Mesenchymal stem cell (in vitro differentiated cells and primary cell): ENCODE results near the gene RNF13.

Source experiments
- DNase-seq: peaks from one replicate; pipeline ENCODE4 v3.0.0-alpha.2; 2013
- H2AFZ ChIP-seq: one replicate; pipeline ENCODE4 v1.6.1; 2013; ENCODE audit warnings: low read depth, mild to moderate bottlenecking, control low read depth, inconsistent platforms, low read length, moderate library complexity
- H2AK5ac ChIP-seq: 2 replicates; pipeline ENCODE4 v1.6.1; 2013; ENCODE audit warnings: low read length, moderate library complexity, mild to moderate bottlenecking, inconsistent platforms; ENCODE audit not compliant: severe bottlenecking
- H2BK120ac ChIP-seq: one replicate; pipeline ENCODE4 v1.6.1; 2013; ENCODE audit warnings: low read depth, mild to moderate bottlenecking, inconsistent platforms, low read length, moderate library complexity
- H2BK12ac ChIP-seq, 2 experiments: one replicate each; pipeline ENCODE4 v1.6.1; 2013; ENCODE audit warnings: inconsistent platforms in 2 of 2, low read length in 2 of 2, mild to moderate bottlenecking in 2 of 2, moderate library complexity in 2 of 2, control low read depth in 1 of 2
- H2BK15ac ChIP-seq: one replicate; pipeline ENCODE4 v1.6.1; 2013; ENCODE audit warnings: mild to moderate bottlenecking, low read depth, inconsistent platforms; ENCODE audit not compliant: poor library complexity, severe bottlenecking
- H2BK5ac ChIP-seq: 2 replicates; pipeline ENCODE4 v1.6.1; 2013; ENCODE audit warnings: low read depth, mild to moderate bottlenecking, low read length, control low read depth, inconsistent platforms; ENCODE audit not compliant: poor library complexity, severe bottlenecking
- H3K14ac ChIP-seq, 2 experiments: one replicate each; pipeline ENCODE4 v1.6.1; 2013; ENCODE audit warnings: inconsistent platforms in 2 of 2, low read length in 2 of 2, control low read depth in 1 of 2, mild to moderate bottlenecking in 1 of 2, moderate library complexity in 1 of 2
- H3K18ac ChIP-seq, 2 experiments: one replicate each; pipeline ENCODE4 v1.6.1; 2013; ENCODE audit warnings: inconsistent platforms in 2 of 2, low read length in 2 of 2, control low read depth in 1 of 2, low read depth in 1 of 2, mild to moderate bottlenecking in 1 of 2
- H3K23ac ChIP-seq, 2 experiments: one replicate each; pipeline ENCODE4 v1.6.1; 2013; ENCODE audit warnings: inconsistent platforms in 2 of 2, low read length in 2 of 2, mild to moderate bottlenecking in 2 of 2, moderate library complexity in 2 of 2, control low read depth in 1 of 2
- H3K27ac ChIP-seq: 2 replicates; pipeline ENCODE4 v1.5.1; 2013; ENCODE audit warnings: mild to moderate bottlenecking, moderate library complexity, low read length, control low read depth, inconsistent platforms; ENCODE audit not compliant: poor library complexity, severe bottlenecking
- H3K27me3 ChIP-seq, 2 experiments: 2 replicates each; pipeline versions ENCODE4 v1.6.1 to v1.7.0; 2013; ENCODE audit warnings: low read length in 2 of 2, mild to moderate bottlenecking in 2 of 2, moderate library complexity in 2 of 2, control low read depth in 1 of 2, inconsistent platforms in 1 of 2; ENCODE audit not compliant: control insufficient read depth in 1 of 2, insufficient read depth in 1 of 2
- H3K36me3 ChIP-seq, 2 experiments: 2 replicates each; pipeline versions ENCODE4 v1.6.1 to v1.7.0; 2013; ENCODE audit warnings: low read length in 2 of 2, control low read depth in 1 of 2, inconsistent platforms in 1 of 2, low read depth in 1 of 2, mild to moderate bottlenecking in 1 of 2; ENCODE audit not compliant: insufficient read depth in 2 of 2, control insufficient read depth in 1 of 2
- H3K4ac ChIP-seq, 2 experiments: one replicate each; pipeline ENCODE4 v1.6.1; 2013; ENCODE audit warnings: inconsistent platforms in 2 of 2, low read length in 2 of 2, mild to moderate bottlenecking in 2 of 2, moderate library complexity in 2 of 2, control low read depth in 1 of 2, low read depth in 1 of 2
- H3K4me1 ChIP-seq: 2 replicates; pipeline ENCODE4 v1.6.1; 2013; ENCODE audit warnings: low read depth, low read length, control low read depth; ENCODE audit not compliant: control insufficient read depth, insufficient read depth
- H3K4me2 ChIP-seq: 2 replicates; pipeline ENCODE4 v1.6.1; 2013; ENCODE audit warnings: low read length, mild to moderate bottlenecking, inconsistent platforms; ENCODE audit not compliant: poor library complexity, severe bottlenecking
- H3K4me3 ChIP-seq, 2 experiments: 2 replicates each; pipeline versions ENCODE4 v1.5.1 to v1.7.0; 2013; ENCODE audit warnings: low read length in 2 of 2, mild to moderate bottlenecking in 2 of 2, control low read depth in 1 of 2, low read depth in 1 of 2; ENCODE audit not compliant: insufficient read depth in 1 of 2
- H3K79me1 ChIP-seq: replicated peaks from 2 replicates; pipeline ENCODE4 v1.6.1; 2013; ENCODE audit warnings: mild to moderate bottlenecking, control low read depth, low read length, inconsistent platforms; ENCODE audit not compliant: poor library complexity, severe bottlenecking
- H3K9ac ChIP-seq: 2 replicates; pipeline ENCODE4 v1.7.0; 2013; ENCODE audit warnings: mild to moderate bottlenecking, low read length, moderate library complexity
- H3K9me3 ChIP-seq: 2 replicates; pipeline ENCODE4 v1.7.0; 2013; ENCODE audit warnings: mild to moderate bottlenecking, low read length; ENCODE audit not compliant: control insufficient read depth
- H4K8ac ChIP-seq: one replicate; pipeline ENCODE4 v1.6.1; 2013; ENCODE audit warnings: inconsistent platforms, mild to moderate bottlenecking, low read length, moderate library complexity
- H4K91ac ChIP-seq: one replicate; pipeline ENCODE4 v1.6.1; 2013; ENCODE audit warnings: mild to moderate bottlenecking, low read length, inconsistent platforms
- WGBS: methylation state at CpG from one replicate; pipeline ENCODE4 v1.1.7; 2013; ENCODE audit warnings: mixed read lengths; 5-methylcytosine and 5-hydroxymethylcytosine counted together

Gene RNF13

GRCh38 chr3:149819432-149819831 is 6.4 kb downstream of the RNF13 start:
- no peak for DNase-seq
- no peak overlapping the region for H3K14ac ChIP-seq
- H2AK5ac ChIP-seq = no peak overlapping the region

GRCh38 chr3:149820183-149820582 is 7.2 kb downstream of the RNF13 start:
- no peak overlapping the region for H2AK5ac ChIP-seq
- H3K14ac ChIP-seq = no peak overlapping the region
- no peak overlapping the region for H3K9ac ChIP-seq
- peaks cover 3% of the 10 kb centered on the region for H3K9me3 ChIP-seq
- no peak overlapping the region for H3K27ac ChIP-seq
- H3K23ac ChIP-seq = no peak overlapping the region
- H2BK12ac ChIP-seq = no peak overlapping the region
- no peak overlapping the region for H2BK15ac ChIP-seq
- no peak overlapping the region for H2AFZ ChIP-seq
- peaks cover 4% of the 10 kb centered on the region for H3K79me1 ChIP-seq
- no peak overlapping the region for H4K91ac ChIP-seq
- peaks cover 1% of the 10 kb centered on the region for H3K4me1 ChIP-seq
- H2BK5ac ChIP-seq = no peak overlapping the region
- no peak overlapping the region for H3K4me2 ChIP-seq
- DNase-seq = no peak
- no peak overlapping the region for H3K18ac ChIP-seq
- H3K4me3 ChIP-seq = no peak overlapping the region
- no peak overlapping the region for H2BK120ac ChIP-seq
- no peaks in the 10 kb centered on the region for H3K27me3 ChIP-seq
- H3K4ac ChIP-seq = no peak overlapping the region
- no peaks in the 10 kb centered on the region for H3K36me3 ChIP-seq
- no peak overlapping the region for H4K8ac ChIP-seq
- 61% methylated on average over 3 of the region's 4 CpGs for WGBS

More at GRCh38 chr3:149819432-149819831, 6.4 kb downstream of the RNF13 start:
- H2AFZ ChIP-seq = no peak overlapping the region
- H2BK12ac ChIP-seq = no peak overlapping the region
- H3K9ac ChIP-seq = no peak overlapping the region
- H2BK5ac ChIP-seq = no peak overlapping the region
- H3K27me3 ChIP-seq = no peaks in the 10 kb centered on the region
- no peak overlapping the region for H3K4me3 ChIP-seq
- no peak overlapping the region for H4K91ac ChIP-seq
- no peak overlapping the region for H2BK120ac ChIP-seq
- H2BK15ac ChIP-seq = no peak overlapping the region
- H3K9me3 ChIP-seq = peaks cover 3% of the 10 kb centered on the region
- no peak overlapping the region for H3K4ac ChIP-seq
- H4K8ac ChIP-seq = no peak overlapping the region
- no peak overlapping the region for H3K27ac ChIP-seq
- no peak overlapping the region for H3K18ac ChIP-seq
- WGBS = 80% methylated on average over 1 of the region's 1 CpG
- peaks cover 1% of the 10 kb centered on the region for H3K4me1 ChIP-seq
- H3K4me2 ChIP-seq = no peak overlapping the region
- H3K23ac ChIP-seq = no peak overlapping the region
- peaks cover 2% of the 10 kb centered on the region for H3K79me1 ChIP-seq
- H3K36me3 ChIP-seq = no peaks in the 10 kb centered on the region

DNA sequence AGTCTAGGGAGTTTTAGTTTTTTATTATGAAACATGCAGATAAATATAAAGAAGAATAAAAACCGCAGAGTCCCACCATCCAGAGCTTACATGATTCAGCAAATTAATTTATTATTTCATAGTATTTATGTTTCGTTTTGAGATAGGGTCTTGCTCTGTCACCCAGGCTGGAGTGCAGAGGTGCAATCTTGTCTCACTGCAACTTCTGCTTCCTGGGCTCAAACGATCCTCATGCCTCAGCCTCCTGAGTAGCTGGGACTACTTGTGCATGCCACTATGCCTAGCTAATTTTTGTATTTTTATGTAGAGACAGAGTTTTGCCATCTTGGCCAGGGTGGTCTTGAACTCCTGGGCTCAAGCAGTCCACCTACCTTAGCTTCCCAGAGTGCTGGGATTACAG is 13.6 kb downstream of the RNF13 start:
- DNase-seq = no peak
- no peak overlapping the region for H3K4me2 ChIP-seq
- no peak overlapping the region for H3K23ac ChIP-seq
- H4K91ac ChIP-seq = no peak overlapping the region
- H3K27me3 ChIP-seq = no peaks in the 10 kb centered on the region
- H3K9ac ChIP-seq = no peak overlapping the region
- no peak overlapping the region for H2BK12ac ChIP-seq
- peaks cover 10% of the 10 kb centered on the region for H3K9me3 ChIP-seq
- H4K8ac ChIP-seq = no peak overlapping the region
- no peak overlapping the region for H2BK15ac ChIP-seq
- H3K14ac ChIP-seq = no peak overlapping the region
- H2BK5ac ChIP-seq = no peak overlapping the region
- H3K36me3 ChIP-seq = peaks cover 0 to 6% of the 10 kb centered on the region in 2 experiments
- H2BK120ac ChIP-seq = no peak overlapping the region
- H3K18ac ChIP-seq = no peak overlapping the region
- H3K27ac ChIP-seq = no peak overlapping the region
- H2AFZ ChIP-seq = no peak overlapping the region
- no peak overlapping the region for H3K4me3 ChIP-seq
- 89% methylated on average over 2 of the region's 3 CpGs for WGBS
- no peak overlapping the region for H3K4ac ChIP-seq
- H2AK5ac ChIP-seq = no peak overlapping the region
- peaks cover 21% of the 10 kb centered on the region for H3K79me1 ChIP-seq
- peaks cover 2% of the 10 kb centered on the region for H3K4me1 ChIP-seq

GRCh38 chr3:149828390-149828789 is 15.4 kb downstream of the RNF13 start:
- Histone ChIP-seq H3K27ac (no peak overlapping the region), H3K79me1 (peaks cover 23% of the 10 kb centered on the region), H3K27me3 (no peaks in the 10 kb centered on the region), H3K4me2 (no peak overlapping the region), H3K18ac (no peak overlapping the region), H2AFZ (no peak overlapping the region), H2AK5ac (no peak overlapping the region), H3K4me1 (peaks cover 2% of the 10 kb centered on the region), H4K8ac (no peak overlapping the region), H3K14ac (no peak overlapping the region), H3K9ac (no peak overlapping the region), H3K36me3 (peaks cover 0 to 6% of the 10 kb centered on the region in 2 experiments), H2BK12ac (no peak overlapping the region), H2BK15ac (no peak overlapping the region), H2BK5ac (no peak overlapping the region), H4K91ac (no peak overlapping the region), H3K23ac (no peak overlapping the region), H3K4me3 (no peak overlapping the region), H2BK120ac (no peak overlapping the region), H3K9me3 (peaks cover 14% of the 10 kb centered on the region), H3K4ac (no peak overlapping the region)
- WGBS = 100% methylated on average over 1 of the region's 1 CpG
- no peak for DNase-seq
